ENCODE data around the gene TTC12.

Gene TTC12

GRCh38 chr11:113322158-113322557 is 7.8 kb downstream of the TTC12 start:
- no peak overlapping the region for H3K4me3 ChIP-seq (ENCODE audit: low read depth, low read length)

GRCh38 chr11:113324250-113324649 is 9.9 kb downstream of the TTC12 start:
- H3K4me3 ChIP-seq (ENCODE audit: low read depth, low read length) = no peak overlapping the region

DNA sequence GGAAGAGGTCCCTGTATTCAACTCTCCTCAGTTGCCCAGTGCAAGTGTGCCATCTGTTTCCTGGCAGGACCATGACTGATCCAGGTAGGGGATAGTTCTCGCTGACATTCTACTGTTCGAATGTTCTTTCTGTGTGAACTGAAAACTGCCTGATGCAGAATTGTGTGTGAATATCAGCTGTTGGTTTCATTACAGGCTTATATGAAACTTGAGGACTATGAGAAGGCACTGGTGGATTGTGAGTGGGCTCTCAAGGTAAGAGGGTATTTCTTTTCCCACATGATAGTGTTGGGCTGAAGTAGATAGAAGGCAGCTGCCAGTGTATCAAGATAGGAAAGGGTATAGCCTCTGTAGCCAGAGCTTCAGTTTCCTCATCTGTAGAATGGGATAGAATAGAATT is 15.3 kb downstream of the TTC12 start:
- H3K4me3 ChIP-seq (ENCODE audit: low read depth, low read length) = no peak overlapping the region

GRCh38 chr11:113331441-113331840 is 17.1 kb downstream of the TTC12 start:
- no peak overlapping the region for H3K4me3 ChIP-seq (ENCODE audit: low read depth, low read length)

DNA sequence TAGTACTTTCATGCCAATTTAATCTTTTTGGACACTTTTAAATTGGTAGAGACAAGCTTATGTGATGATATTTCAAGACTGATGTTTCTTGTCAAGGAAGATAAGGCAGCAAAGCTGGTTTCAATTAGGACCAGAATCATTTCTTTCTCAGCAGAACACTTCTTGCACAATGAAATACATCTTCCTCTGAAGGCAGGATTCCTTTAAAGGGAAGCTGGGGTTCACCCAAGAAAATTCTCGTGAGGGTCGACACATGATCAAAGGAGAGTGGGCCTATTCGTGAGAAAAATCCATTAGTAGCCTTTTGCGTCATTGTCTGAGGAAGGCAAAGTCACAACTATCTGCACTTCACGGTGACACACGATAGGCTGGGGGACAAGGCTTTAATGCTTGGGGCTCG is 17.6 kb downstream of the TTC12 start:
- no peak overlapping the region for H3K4me3 ChIP-seq (ENCODE audit: low read depth, low read length)

DNA sequence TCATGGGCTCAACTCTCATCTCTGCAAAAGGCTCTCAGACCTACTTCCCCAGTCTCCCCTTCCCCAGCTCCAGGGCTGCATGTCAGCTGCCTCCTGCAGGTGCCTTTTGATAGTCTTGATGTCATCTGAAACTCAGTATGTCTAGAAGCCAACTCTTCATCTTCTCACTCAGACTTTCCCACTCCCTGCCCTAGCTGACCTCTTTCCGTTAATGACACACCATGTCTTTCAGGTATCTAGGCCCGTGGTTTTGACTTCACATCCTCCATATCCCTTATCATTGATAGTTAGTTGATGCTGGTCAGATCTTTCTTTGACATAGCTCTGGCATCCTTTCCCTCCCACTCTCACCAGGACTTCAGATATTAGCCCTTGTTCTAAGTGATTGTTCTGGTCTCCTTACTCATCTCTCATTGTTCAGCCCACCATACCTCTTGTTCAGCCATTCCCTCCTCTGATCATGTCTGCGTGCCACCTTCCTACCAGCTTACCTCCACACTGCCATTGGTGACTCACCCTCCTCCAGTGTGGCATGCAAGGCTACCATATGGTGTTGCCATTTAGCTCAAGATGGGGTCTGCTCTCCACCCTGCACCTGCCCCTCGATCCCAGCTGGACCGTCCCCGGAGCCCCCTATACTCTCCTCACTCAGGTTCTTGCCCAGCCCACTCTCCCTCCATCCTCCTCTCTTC is 18.4 kb downstream of the TTC12 start:
- no peak overlapping the region for H3K4me3 ChIP-seq (ENCODE audit: low read depth, low read length)

- H3K4me3 ChIP-seq (ENCODE audit: low read depth, low read length) = no peak overlapping the region
Observed at GRCh38 chr11:113334183-113334582, 19.8 kb downstream of the TTC12 start.

DNA sequence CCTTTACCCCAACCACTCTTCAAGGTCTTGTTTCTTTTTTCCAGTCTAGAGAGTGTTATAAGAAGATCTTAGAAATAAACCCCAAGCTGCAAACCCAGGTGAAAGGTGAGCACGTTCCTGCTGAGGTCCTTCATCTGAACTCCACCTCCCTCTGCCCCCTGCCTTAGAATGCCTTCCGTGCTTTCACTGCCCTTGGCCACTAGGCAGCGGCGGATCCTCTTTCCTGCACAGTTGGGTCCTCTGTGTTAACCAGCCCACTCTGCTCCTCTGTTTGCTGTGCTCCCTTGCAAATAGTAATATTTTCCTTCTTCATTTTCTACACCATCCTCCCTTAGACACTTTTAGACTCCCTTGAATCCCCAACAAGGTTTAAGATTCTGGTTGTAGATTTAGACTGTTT is 24.3 kb downstream of the TTC12 start:
- H3K4me3 ChIP-seq (ENCODE audit: low read depth, low read length) = no peak overlapping the region

DNA sequence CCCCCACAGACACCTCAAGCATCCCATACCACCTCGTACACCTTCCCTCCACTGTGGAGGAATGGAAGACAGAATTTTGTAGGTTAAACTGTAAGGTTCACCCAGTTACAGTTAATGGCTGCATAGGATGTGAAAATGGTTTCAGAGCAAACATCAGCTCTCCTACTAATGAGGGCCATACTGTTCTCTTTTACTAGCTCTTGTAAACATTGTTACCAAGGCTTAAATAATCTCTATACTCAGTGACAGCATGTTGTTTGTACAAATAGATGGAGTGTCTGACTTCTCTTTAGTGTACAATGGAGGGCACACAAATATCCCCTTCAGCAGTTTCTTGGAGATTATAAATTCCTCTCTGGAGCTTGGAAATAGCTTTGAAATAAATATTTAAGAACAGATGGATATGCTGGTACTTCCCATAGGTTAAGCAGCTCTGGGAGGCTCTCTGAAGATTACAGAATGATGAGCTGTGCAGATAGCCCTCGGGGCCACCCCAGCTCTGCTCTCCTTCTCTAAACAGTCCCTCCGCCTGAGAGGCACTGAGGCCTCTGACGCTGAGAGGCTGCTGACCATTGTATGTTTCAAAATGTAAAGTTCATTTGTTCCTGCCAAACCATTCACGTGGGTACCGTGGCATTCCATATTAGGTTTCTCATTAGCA is 25.7 kb downstream of the TTC12 start:
- H3K4me3 ChIP-seq (ENCODE audit: low read depth, low read length) = no peak overlapping the region

DNA sequence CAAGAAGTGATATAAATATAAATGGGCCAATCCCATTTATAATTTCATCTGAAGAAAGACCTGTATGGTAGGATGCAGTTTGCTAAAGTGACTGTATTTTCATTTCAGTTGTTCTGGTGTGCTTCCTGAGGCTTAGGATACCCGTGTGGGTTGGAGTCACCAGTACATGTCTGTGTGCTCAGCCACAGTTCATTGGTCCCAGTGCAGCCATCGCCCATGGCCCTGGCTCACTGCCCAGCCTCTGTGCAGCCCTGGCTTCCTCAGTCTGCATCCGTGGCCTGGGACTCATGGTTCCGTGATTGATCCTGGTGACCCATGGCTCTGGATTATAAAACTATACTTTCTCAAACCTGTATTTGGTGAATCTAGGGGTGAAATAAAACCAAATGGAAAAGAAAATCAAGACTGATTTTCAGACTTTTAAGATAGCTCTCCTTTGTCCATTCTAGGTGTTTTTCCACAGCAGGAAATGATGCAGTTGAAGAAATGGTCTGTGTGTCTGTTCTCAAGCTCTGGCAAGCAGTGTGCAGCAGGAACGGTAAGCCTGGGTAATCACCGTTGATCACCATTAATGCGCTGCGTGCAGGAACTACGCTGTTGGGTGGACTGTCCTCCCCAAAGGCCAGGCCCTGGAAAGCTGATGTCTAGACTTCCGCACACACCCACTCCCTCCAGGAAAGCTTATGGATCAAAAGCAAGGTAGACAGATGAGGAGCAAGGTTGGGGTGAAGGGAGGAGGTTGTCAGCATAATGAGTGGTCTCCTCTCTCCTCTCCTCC is 27.2 kb downstream of the TTC12 start:
- no peak overlapping the region for H3K4me3 ChIP-seq (ENCODE audit: low read depth, low read length)

DNA sequence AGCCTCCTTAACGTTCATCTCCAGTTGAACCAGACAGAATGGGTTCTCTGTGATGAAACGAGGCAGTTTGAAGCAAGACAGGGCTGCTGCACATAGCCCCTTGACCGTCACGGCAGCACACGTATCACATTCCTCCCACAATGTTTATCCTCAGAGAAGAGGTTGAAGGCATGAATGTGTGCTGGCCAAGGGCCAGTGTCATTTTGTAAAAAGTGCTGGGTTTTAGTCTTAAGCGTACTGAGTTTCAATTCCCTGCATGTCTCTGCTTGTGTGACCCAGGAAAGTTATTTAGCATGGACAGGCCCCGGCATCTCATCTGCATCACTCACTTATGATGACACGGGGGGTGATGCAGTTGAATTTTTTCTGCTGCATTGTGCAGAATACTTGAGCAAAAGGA is 31.6 kb downstream of the TTC12 start:
- no peak overlapping the region for H3K4me3 ChIP-seq (ENCODE audit: low read depth, low read length)

- no peak overlapping the region for H3K4me3 ChIP-seq (ENCODE audit: low read depth, low read length)
Observed at GRCh38 chr11:113349528-113349927, 35.1 kb downstream of the TTC12 start.

- no peak overlapping the region for H3K4me3 ChIP-seq (ENCODE audit: low read depth, low read length)
Observed at GRCh38 chr11:113350336-113351067, 36.1 kb downstream of the TTC12 start.

GRCh38 chr11:113351068-113351450 is 36.7 kb downstream of the TTC12 start:
- no peak overlapping the region for H3K4me3 ChIP-seq (ENCODE audit: low read depth, low read length)

DNA sequence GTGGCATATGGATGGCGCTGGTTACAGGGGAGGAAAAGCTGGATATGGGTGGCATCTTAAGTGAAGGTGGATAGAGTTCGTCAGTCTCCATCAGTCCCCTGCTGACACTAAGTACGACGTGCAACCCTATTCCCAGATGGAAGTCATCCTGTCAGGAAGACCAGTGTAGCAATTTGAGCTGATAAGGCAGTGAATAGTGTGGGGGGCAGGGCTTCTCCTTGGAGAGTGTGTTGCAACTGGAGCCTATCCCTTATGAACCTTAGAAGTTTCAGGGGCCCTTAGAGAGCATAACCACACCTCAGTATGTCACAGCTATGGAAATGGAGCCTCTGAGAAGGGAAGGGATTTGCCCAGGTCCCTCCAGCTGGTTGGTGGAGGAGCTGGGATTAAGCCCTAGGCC is 37.1 kb downstream of the TTC12 start:
- H3K4me3 ChIP-seq (ENCODE audit: low read depth, low read length) = no peak overlapping the region

- H3K4me3 ChIP-seq (ENCODE audit: low read depth, low read length) = no peak overlapping the region
Observed at GRCh38 chr11:113356203-113356602, 41.8 kb downstream of the TTC12 start.

GRCh38 chr11:113363406-113363805 is 49.0 kb downstream of the TTC12 start:
- no peak overlapping the region for H3K4me3 ChIP-seq (ENCODE audit: low read depth, low read length)

- no peak overlapping the region for H3K4me3 ChIP-seq (ENCODE audit: low read depth, low read length)
Observed at GRCh38 chr11:113363996-113364641, 49.7 kb downstream of the TTC12 start.

- H3K4me3 ChIP-seq (ENCODE audit: low read depth, low read length) = no peak overlapping the region
Observed at GRCh38 chr11:113365895-113366294, 51.5 kb downstream of the TTC12 start.

DNA sequence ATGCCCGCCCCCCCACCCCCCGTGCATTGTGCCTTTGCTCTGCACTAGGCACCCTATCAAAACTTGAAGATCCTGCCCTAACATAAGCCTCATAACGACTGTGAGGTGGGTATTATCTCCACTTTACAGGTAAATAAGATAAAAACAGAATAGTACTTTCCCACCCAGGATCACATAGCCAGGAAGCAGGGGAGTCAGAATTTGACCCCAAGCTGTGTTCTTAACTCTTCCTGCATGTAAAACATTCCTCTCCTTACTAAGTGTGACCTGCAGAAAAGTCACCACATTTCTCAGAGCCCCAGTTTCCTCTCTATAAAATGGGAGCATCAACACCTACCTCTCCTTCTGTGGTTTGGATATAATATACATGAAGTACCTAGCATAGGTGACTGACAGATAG is 55.0 kb downstream of the TTC12 start:
- H3K4me3 ChIP-seq (ENCODE audit: low read depth, low read length) = no peak overlapping the region

DNA sequence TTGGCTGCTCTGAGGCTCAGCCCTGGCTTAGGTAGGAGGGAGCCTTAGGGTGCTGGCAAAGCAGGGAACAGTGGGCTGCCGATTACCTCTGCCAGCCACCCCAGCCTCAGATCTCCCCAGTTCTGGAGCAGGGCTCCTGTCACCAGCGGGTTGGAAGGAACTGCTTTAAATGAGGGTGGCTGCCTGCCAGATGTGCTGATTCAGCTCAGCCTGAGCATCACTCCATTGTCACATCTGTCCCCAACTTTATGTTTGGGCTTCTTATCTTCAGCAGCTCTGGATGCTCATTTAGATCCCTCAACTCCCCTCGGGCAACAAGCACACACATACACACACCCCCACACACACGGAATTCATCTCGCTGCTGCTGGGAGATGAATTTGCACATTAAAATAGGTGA is 56.3 kb downstream of the TTC12 start:
- no peak overlapping the region for H3K4me3 ChIP-seq (ENCODE audit: low read depth, low read length)
